ENCODE data around the gene IL19.

The IL19 gene, protein sequence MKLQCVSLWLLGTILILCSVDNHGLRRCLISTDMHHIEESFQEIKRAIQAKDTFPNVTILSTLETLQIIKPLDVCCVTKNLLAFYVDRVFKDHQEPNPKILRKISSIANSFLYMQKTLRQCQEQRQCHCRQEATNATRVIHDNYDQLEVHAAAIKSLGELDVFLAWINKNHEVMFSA

DNA sequence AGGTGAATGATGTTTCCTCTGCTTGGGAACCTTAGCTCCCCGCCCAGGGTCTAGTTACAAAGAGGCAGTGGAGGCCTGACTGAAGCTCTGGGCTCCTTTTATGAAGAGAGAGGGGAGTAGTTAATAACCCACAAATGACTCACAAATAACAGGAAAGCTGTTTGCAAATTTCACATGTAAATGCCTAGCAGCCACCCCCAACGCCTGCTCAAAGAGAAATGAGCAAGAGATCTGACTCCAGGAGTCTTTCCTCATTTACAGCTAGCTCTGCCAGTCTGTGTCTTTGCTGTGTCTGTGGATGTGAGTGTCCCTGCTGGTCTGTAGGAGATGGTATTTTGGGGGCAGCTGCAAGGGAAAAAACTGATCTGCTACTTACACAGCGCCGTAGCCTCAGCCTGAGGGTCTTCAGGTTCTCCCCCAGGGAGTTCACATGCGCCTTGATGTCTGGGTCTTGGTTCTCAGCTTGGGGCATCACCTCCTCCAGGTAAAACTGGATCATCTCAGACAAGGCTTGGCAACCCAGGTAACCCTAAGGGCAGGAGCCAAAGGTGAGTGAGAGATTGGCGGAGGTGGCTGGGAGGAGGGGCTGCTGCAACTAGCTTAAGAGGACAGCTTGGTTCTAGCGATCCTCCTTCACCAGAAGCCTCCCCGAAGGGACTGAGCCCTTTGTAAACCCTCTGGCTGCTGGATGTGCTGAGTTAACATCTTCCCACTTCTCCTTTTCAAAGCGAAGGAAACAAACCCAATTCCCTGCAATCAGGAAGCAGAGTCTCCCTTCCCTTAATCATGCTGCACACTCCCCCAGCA lies at the start of gene IL19:
IL19 (plus strand) TSS at position 243 of the 807 bp plus-strand sequence. CDS start 65,890 bp downstream, outside the sequence.
- DNase-seq = peak in 1 of 6 experiments; percentile 42

DNA sequence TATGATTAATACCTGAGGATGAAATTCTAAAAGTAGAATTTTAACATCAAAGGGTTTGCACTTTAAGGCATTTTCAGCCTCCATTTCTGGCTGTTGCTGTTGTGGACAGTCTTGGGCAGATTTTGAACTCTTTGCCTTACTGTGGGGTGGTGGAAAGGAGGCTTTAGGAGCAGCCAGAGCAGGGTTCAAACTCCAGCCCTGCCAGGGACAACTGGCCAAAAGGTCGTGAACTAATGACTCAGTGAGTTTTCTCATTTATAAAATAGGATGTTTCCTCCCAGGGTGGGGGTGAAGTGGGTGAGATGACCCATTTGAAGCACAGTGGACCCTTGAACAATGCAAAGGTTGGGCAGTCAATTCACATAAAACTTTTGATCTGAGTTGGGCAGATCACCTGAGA lies 49.1 kb upstream of the IL19 start:
- no peak for DNase-seq

- DNase-seq = no peak
Measured at GRCh38 chr1:206722751-206723461, 47.7 kb upstream of the IL19 start.

- no peak for DNase-seq
Measured at GRCh38 chr1:206723462-206723804, 47.1 kb upstream of the IL19 start.

GRCh38 chr1:206723805-206724472 lies 46.6 kb upstream of the IL19 start:
- DNase-seq = no peak

GRCh38 chr1:206725109-206725963 lies 45.2 kb upstream of the IL19 start:
- peak; percentile 26 to 64 (median 44) for DNase-seq

DNA sequence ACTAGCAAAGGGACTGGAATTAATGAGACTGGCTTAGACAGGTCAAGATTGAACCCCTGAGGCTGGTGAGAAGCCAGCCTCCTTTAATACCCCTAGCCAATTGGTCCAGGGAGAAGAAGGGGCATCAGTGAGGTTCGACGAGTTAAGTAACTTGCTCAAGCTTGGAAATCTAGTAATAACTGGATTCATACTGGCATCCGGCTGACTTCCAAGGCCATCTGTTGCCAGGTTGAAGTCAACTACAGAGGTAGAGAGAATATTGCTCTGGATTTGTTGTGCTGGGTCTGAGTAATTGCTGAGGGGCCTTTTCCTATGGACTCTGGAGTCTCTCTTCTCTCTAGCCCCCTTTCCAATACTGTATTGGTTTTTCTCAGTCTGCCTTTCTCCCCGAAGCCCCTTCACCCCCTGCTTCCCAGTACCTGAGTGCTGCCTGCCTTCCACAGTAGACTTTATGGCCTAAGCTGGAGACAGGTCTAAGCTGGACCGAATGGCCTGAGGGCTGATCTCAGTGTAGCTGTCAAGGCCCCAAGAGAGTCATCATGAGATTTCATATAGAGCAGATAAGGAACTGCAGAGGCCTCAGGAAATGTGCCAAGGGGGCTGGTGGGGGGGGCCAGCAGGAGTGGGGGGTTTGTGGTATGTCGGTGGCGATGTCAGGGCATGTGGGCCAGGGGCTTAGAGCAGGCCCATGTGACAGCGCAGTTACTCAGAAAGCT lies 42.4 kb upstream of the IL19 start:
- no peak for DNase-seq

DNA sequence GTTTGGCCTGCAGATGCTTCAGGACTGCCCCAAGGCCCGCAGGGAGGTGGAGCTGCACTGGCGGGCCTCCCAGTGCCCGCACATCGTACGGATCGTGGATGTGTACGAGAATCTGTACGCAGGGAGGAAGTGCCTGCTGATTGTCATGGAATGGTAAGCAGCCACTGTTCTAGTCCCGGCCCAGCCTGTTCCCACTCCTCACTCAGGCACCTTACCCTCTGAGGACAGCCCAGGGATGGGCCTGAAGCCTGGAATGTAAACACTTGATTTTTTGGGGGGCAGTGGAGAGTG lies 41.9 kb upstream of the IL19 start:
- DNase-seq = no peak

DNA sequence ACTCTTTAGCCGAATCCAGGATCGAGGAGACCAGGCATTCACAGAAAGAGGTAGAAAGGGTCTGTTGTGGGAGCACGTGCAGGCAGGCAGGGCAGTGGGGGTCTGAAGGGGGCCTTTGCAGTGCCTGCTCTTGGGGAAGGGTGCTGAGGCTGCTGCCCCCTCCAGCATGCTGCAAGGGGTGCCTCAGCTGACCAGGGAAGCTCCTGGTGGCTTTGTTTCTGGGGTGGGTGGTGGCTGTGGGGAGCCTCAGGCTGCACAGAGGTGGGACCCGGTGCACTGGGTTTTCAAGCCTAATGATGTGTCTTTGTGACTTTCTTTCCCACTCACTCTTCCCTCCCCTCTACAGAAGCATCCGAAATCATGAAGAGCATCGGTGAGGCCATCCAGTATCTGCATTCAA lies 41.5 kb upstream of the IL19 start:
- DNase-seq = no peak

GRCh38 chr1:206729507-206729906 lies 41.1 kb upstream of the IL19 start:
- no peak for DNase-seq

DNA sequence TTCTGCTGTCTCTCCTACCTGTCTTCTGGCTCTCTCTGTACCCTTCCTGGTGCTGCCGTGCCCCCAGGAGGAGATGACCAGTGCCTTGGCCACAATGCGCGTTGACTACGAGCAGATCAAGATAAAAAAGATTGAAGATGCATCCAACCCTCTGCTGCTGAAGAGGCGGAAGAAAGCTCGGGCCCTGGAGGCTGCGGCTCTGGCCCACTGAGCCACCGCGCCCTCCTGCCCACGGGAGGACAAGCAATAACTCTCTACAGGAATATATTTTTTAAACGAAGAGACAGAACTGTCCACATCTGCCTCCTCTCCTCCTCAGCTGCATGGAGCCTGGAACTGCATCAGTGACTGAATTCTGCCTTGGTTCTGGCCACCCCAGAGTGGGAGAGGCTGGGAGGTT lies 38.1 kb upstream of the IL19 start:
- no peak for DNase-seq

DNA sequence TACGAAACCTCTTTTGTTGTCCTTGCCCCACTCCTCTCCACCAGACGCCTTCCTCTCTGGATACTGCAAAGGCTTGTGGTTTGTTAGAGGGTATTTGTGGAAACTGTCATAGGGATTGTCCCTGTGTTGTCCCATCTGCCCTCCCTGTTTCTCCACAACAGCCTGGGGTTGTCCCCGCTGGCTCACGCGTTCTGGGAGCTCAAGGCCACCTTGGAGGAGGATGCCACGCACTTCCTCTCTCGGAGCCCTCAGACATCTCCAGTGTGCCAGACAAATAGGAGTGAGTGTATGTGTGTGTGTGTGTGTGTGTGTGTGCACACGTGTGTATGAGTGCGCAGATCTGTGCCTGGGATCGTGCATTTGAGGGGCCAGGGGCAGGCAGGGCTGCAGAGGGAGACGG lies 37.6 kb upstream of the IL19 start:
- no peak for DNase-seq

DNA sequence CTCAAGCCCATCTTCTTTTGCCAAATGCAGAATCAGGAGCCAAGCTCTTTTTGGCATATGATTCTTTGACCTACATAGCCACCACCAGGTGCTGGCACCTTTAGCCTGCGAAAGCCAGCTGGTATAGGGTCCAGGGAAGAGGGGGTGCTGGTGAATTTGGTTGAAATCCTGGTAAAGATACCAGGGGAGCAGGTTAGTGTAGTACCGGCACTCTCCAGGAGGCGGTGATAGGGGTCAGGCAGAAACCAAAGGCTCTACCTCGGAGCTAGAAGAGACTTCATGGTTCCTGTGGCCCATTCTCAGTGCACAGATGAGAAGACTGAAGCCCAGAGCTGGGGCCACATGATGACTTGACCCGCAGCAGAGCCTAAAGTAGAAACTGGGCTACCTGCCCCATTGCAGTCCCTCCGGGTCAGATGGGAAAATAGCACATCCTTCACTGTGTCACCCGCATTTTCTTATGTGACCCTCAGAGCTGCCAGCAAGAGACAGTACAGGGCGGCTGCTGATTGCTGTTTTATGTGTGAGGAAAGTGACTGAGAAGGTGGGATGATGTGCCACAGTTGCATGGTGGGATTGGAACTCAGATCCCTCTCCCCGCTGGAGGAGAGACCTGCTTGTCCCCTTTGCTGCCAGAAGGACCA lies 36.0 kb upstream of the IL19 start:
- DNase-seq = peak; percentile 60 to 84 (median 64)

DNA sequence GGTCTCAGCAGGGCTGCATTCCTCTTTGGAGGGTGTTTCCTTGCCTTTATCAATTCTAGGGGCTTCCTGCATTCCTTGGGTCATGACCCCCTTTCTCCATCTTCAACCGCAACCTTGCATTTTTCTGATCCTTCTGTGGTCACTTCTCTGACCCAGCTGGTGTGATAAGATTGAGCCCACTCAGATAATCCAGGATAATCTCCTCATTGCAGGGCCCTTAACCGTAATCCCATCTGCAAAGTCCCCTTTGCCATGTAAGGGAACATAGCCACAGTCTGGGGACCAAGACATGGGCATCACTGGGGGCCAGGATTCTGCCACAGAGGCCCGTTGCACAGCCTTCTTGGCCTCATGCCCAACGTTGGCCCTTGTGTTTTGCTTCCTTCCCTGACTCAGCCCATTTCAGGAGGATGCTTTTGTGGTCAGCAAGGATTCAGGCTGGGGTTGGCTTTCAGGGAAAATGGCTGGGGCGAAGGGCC lies 35.0 kb upstream of the IL19 start:
- DNase-seq = no peak

DNA sequence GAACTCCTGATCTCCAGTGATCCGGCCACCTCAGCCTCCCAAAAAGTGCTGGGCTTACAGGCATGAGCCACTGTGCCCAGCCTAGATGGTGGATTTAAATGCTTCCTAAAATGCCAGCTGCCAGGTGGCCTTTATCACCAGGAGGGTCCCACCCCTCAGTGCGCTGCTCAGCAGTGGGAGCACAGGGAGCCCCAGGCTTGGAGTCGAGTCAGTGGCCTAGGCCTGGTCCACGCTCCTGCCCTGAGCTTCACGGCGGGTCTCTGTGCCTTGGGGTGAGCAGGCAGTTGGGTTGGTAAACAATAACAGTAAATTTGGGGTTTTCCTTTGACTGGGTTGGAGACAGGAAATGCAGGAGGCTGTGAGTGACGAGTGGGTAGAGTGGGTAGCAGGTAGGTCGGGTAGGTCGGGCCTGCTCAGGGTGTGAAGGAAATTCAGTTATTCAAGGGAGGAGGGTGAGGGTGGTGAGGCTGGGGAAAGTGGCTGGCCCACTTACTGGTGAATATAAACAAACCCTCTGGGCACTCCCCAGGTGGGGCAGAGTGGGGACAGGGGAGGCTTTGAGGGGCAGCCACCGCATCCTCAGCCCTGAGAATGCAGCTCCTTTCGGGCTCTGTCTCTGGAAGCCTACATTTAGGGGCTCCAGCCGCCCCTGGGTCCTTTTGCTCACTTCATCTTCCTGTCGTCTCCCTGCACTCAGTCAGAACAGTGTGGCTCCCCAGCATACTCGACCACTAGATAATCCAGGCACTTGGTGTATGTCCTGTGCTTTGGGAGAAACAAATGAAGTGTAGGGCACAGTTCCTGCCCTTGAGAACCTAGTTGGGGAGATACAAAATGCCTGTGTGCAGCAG lies 33.5 kb upstream of the IL19 start:
- peak in 5 of 6 experiments; percentile 16 to 46 (median 41) for DNase-seq

DNA sequence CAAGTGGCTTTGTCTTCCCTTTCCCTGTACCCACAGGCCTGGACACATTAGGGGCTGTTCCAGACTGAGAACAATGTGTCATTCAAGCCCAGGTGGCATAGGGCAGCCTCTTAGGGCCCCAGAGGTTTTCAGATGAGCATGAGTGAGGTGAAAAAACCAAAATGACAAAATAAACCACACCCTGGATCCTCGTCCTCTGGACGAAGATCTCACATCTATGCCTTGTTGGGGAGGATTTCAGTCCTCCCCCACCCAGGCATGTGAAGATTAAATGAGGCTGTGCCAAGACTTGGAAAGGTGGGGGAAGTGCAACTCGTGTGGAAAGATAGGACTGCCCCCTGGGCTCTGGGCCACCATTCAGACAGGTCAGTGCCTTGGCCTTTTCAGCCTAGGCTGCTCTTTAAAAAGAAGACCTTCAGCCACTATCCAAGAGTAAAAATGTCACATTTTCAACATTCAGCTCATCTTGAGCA lies 32.8 kb upstream of the IL19 start:
- no peak for DNase-seq

DNA sequence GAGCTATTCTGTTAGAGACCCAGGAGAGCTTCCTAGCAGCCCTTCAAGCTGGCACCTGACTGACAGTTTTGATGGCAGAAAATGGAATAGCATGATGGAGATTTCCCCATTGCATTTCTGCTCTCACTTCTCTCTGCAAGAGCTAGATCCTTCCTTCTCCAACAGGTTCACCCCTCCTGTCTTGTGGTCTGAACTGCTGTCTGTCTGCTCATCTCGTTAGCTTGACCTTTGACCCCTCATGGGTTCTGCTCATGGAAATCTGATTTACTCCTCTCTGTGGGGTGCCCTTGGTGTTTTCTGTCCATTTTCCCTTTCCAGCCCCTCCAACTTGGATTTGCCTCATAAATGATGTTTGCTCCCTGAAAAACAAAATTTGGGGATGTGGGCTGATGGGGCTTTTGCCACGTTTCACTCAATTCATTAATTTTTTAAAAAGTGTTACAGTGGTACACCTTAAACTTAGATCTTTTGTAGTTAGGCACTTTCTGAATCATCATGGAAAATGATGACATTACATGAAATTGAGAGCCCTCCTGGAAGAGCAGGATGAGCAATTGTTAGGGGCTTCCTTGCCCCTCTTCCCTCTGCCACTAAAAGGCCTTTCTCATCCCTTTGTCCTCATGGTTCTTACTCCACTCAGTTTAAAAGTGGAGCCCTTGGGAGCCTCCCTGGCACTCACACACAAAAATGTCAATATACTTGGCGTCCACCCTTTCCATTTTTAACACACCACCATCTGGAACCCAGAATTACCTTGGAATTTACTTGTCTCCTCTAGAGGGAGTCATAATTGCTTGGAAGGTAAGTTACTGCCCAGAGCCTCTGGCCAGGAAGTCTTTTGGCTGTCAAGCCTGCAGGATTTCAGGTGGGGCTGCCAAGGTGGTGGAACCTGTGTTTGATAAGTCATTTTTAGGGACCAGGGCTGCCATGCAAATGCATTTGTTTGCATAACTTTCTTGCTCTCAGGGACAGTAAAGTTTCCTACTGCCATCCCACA lies 31.9 kb upstream of the IL19 start:
- DNase-seq = no peak

DNA sequence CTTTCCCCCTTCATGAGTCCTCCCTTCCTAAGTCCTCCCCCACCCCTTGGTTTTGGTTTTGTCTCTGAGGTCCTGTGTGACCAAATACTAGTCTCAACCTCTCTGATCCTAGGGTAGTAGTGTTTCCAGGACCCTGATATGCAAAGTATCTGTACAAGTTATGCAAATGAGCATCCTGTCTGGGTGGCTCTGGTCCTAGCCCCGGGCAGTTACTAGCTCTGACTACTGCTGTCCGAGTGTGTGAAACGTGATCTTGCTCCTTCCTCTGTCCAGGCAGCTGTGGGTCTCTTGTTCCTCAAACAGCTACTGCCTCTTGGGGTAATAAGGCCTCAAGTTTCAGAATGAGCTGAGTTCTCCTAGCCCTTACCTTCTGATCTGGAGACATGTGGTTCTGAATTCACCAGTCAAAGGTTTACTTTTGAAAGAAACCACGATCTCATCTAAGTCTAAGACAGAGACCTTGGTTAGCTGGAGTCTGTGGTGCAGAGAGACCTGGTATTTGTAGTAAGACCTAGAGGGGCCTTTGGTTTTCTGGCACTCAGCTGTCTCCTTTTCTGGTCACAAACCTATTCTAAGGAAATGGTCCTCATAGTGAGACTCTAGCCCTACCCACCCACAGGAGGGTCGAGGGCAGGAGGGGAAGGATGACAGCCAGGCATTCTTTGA lies 31.0 kb upstream of the IL19 start:
- peak in 3 of 6 experiments; percentile 16 to 55 (median 48) for DNase-seq

Measured in stimulated activated naive CD4-positive, alpha-beta T cell (primary cell).